ENCODE data around the gene ZNF212.

Gene ZNF212

DNA sequence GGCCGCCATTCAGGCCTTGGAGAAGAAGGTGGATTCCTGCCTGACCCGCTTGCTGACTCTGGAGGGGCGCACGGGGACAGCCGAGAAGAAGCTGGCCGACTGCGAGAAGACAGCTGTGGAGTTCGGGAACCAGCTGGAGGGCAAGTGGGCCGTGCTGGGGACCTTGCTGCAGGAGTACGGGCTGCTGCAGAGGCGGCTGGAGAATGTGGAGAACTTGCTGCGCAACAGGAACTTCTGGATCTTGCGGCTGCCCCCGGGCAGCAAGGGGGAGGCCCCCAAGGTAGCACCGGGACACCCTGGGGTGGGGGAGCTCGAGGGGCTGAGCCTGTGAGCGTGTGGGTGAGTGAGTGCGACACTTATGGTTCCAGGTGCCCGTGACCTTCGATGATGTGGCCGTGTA lies 27.0 kb downstream of the ZNF212 start:
- peaks cover 0 to 47% of the 10 kb centered on the region in 2 experiments; a peak in 2 of 3 replicates for H3K36me3 ChIP-seq (ENCODE audit: control insufficient read depth in 2 of 2, insufficient read depth in 1 of 2, low read length in 2 of 2)
- H3K9me3 ChIP-seq (ENCODE audit: control insufficient read depth, insufficient read depth, low read depth, low read length) = no peaks in the 10 kb centered on the region
- CTCF ChIA-PET = interaction anchor here (1.1 kb wide), 1 partner anchor 120 kb away, joined by 5 read pairs; no protein-coding TSS in a partner anchor
- no peak overlapping the region for H3K27ac ChIP-seq (ENCODE audit: extremely low read depth, low read depth, low read length)
- no peaks in the 10 kb centered on the region for H3K4me1 ChIP-seq (ENCODE audit: control insufficient read depth, insufficient read depth, low read length)
- TF ChIP-seq OVOL3 (tag by site-specific recombination; IDR thresholded peaks at IDR 0.05) (no peak), ZNF350 (tag by site-specific recombination; IDR thresholded peaks at IDR 0.05) (no peak), ZNF148 (tag by site-specific recombination; IDR thresholded peaks at IDR 0.05; ENCODE audit: borderline replicate concordance) (no peak), ZNF626 (tag by site-specific recombination; IDR thresholded peaks at IDR 0.05) (no peak), ZNF600 (tag by site-specific recombination; IDR thresholded peaks at IDR 0.05) (no peak), ZNF692 (tag by site-specific recombination; IDR thresholded peaks at IDR 0.05) (no peak), ZNF510 (tag by site-specific recombination; IDR thresholded peaks at IDR 0.05; ENCODE audit: insufficient replicate concordance) (no peak), ZNF404 (tag by site-specific recombination; IDR thresholded peaks at IDR 0.05) (no peak), ZNF433 (tag by site-specific recombination; IDR thresholded peaks at IDR 0.05; ENCODE audit: low read depth) (no peak), ZNF837 (tag by site-specific recombination; IDR thresholded peaks at IDR 0.05) (no peak), ZNF302 (tag by site-specific recombination; IDR thresholded peaks at IDR 0.05; ENCODE audit: low read depth) (no peak)
- TF ChIP-seq, protein P1, sequence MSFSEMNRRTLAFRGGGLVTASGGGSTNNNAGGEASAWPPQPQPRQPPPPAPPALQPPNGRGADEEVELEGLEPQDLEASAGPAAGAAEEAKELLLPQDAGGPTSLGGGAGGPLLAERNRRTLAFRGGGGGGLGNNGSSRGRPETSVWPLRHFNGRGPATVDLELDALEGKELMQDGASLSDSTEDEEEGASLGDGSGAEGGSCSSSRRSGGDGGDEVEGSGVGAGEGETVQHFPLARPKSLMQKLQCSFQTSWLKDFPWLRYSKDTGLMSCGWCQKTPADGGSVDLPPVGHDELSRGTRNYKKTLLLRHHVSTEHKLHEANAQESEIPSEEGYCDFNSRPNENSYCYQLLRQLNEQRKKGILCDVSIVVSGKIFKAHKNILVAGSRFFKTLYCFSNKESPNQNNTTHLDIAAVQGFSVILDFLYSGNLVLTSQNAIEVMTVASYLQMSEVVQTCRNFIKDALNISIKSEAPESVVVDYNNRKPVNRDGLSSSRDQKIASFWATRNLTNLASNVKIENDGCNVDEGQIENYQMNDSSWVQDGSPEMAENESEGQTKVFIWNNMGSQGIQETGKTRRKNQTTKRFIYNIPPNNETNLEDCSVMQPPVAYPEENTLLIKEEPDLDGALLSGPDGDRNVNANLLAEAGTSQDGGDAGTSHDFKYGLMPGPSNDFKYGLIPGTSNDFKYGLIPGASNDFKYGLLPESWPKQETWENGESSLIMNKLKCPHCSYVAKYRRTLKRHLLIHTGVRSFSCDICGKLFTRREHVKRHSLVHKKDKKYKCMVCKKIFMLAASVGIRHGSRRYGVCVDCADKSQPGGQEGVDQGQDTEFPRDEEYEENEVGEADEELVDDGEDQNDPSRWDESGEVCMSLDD (tag by site-specific recombination; IDR thresholded peaks at IDR 0.05) = no peak
- TF ChIP-seq, protein P2, sequence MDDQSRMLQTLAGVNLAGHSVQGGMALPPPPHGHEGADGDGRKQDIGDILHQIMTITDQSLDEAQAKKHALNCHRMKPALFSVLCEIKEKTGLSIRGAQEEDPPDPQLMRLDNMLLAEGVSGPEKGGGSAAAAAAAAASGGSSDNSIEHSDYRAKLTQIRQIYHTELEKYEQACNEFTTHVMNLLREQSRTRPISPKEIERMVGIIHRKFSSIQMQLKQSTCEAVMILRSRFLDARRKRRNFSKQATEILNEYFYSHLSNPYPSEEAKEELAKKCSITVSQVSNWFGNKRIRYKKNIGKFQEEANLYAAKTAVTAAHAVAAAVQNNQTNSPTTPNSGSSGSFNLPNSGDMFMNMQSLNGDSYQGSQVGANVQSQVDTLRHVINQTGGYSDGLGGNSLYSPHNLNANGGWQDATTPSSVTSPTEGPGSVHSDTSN (CRISPR knock-in tag; IDR thresholded peaks at IDR 0.05) = no peak
- POLR2A ChIA-PET = interaction anchor here (0.6 to 1.5 kb wide), 2 partner anchors 19 kb away, joined by 3 read pairs; no protein-coding TSS in a partner anchor
- H3K4me3 ChIP-seq (ENCODE audit: low read depth, low read length) = no peak overlapping the region

- ChIA-PET POLR2A (no interaction called here), CTCF (interaction anchor here (0.7 kb wide), 1 partner anchor 17 kb away, joined by 3 read pairs; no protein-coding TSS in a partner anchor)
- no peaks in the 10 kb centered on the region for H3K9me3 ChIP-seq (ENCODE audit: control insufficient read depth, insufficient read depth, low read depth, low read length)
- H3K36me3 ChIP-seq (ENCODE audit: control insufficient read depth in 2 of 2, insufficient read depth in 1 of 2, low read length in 2 of 2) = peaks cover 0 to 55% of the 10 kb centered on the region in 2 experiments; a peak in 2 of 3 replicates
- H3K4me1 ChIP-seq (ENCODE audit: control insufficient read depth, insufficient read depth, low read length) = no peaks in the 10 kb centered on the region
- no peak overlapping the region for H3K27ac ChIP-seq (ENCODE audit: extremely low read depth, low read depth, low read length)
- H3K4me3 ChIP-seq (ENCODE audit: low read depth, low read length) = no peak overlapping the region
- TF ChIP-seq ZNF621 (tag by site-specific recombination; IDR thresholded peaks at IDR 0.05) = no peak
- no peak for TF ChIP-seq ZNF274 (IDR thresholded peaks at IDR 0.05; ENCODE audit: low read length)
- no peak for TF ChIP-seq ZNF274 (tag by site-specific recombination; IDR thresholded peaks at IDR 0.05; ENCODE audit: borderline replicate concordance)
- no peak for TF ChIP-seq SCRT1 (tag by site-specific recombination; IDR thresholded peaks at IDR 0.05; ENCODE audit: borderline replicate concordance)
- no peak for TF ChIP-seq ZNF585B (tag by site-specific recombination; IDR thresholded peaks at IDR 0.05)
- TF ChIP-seq, protein P3, sequence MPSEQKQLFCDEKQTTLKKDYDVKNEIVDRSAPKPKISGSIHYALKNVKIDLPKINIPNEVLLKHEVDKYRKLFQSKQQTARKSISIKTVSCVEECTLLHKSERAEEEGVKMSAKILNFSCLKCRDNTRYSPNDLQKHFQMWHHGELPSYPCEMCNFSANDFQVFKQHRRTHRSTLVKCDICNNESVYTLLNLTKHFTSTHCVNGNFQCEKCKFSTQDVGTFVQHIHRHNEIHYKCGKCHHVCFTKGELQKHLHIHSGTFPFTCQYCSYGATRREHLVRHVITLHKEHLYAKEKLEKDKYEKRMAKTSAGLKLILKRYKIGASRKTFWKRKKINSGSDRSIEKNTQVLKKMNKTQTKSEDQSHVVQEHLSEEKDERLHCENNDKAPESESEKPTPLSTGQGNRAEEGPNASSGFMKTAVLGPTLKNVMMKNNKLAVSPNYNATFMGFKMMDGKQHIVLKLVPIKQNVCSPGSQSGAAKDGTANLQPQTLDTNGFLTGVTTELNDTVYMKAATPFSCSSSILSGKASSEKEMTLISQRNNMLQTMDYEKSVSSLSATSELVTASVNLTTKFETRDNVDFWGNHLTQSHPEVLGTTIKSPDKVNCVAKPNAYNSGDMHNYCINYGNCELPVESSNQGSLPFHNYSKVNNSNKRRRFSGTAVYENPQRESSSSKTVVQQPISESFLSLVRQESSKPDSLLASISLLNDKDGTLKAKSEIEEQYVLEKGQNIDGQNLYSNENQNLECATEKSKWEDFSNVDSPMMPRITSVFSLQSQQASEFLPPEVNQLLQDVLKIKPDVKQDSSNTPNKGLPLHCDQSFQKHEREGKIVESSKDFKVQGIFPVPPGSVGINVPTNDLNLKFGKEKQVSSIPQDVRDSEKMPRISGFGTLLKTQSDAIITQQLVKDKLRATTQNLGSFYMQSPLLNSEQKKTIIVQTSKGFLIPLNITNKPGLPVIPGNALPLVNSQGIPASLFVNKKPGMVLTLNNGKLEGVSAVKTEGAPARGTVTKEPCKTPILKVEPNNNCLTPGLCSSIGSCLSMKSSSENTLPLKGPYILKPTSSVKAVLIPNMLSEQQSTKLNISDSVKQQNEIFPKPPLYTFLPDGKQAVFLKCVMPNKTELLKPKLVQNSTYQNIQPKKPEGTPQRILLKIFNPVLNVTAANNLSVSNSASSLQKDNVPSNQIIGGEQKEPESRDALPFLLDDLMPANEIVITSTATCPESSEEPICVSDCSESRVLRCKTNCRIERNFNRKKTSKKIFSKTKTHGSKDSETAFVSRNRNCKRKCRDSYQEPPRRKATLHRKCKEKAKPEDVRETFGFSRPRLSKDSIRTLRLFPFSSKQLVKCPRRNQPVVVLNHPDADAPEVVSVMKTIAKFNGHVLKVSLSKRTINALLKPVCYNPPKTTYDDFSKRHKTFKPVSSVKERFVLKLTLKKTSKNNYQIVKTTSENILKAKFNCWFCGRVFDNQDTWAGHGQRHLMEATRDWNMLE (tag by site-specific recombination; conservative IDR thresholded peaks at IDR 0.05; ENCODE audit: low read depth) = no peak
- TF ChIP-seq ZNF394 (tag by site-specific recombination; IDR thresholded peaks at IDR 0.05; ENCODE audit: borderline replicate concordance) = no peak
Measured at GRCh38 chr7:149267733-149268132, 28.3 kb downstream of the ZNF212 start.

Measured in HEK293 (cell line).